Liver (tissue), 9 donors: ENCODE measurements around the gene RAD51B. TPM values are rescaled to one million over a fixed set of nuclear protein-coding genes. Genes with fewer than 3 reads are reported as not detected.

Experiments
- DNase-seq: peaks from one replicate; pipeline ENCODE4 v3.0.0-alpha.2; 2017; ENCODE audit warnings: low spot score
- H3K27ac ChIP-seq, 2 donors: one replicate each; pipeline ENCODE4 v1.7.0; 2013; ENCODE audit warnings: inconsistent platforms in 2 of 2, low read length in 2 of 2, control low read depth in 1 of 2, low read depth in 1 of 2, mild to moderate bottlenecking in 1 of 2
- H3K27me3 ChIP-seq, 4 donors: one replicate each; pipeline versions ENCODE4 v1.6.1 to v1.7.0; 2013; ENCODE audit warnings: low read length in 3 of 4, inconsistent platforms in 1 of 4, mild to moderate bottlenecking in 1 of 4, moderate library complexity in 1 of 4; ENCODE audit not compliant: control insufficient read depth in 4 of 4, insufficient read depth in 4 of 4
- H3K36me3 ChIP-seq, 4 donors: one replicate each; pipeline versions ENCODE4 v1.6.1 to v1.7.0; 2013; ENCODE audit warnings: low read length in 3 of 4, mild to moderate bottlenecking in 3 of 4, low read depth in 1 of 4, moderate library complexity in 1 of 4; ENCODE audit not compliant: control insufficient read depth in 4 of 4, insufficient read depth in 3 of 4
- H3K4me1 ChIP-seq, 4 donors: one replicate each; pipeline versions ENCODE4 v1.6.1 to v1.7.0; 2013; ENCODE audit warnings: low read length in 3 of 4, mild to moderate bottlenecking in 3 of 4, moderate library complexity in 1 of 4; ENCODE audit not compliant: control insufficient read depth in 4 of 4, insufficient read depth in 4 of 4
- H3K4me3 ChIP-seq, 3 donors: one replicate each; pipeline versions ENCODE4 v1.6.1 to v1.7.0; 2013; ENCODE audit warnings: low read length in 3 of 3, control low read depth in 1 of 3, low read depth in 1 of 3, mild to moderate bottlenecking in 1 of 3
- H3K9ac ChIP-seq, 2 donors: one replicate each; pipeline ENCODE4 v1.7.0; 2013; ENCODE audit warnings: low read length in 2 of 2, mild to moderate bottlenecking in 2 of 2, moderate library complexity in 2 of 2, control low read depth in 1 of 2, low read depth in 1 of 2
- H3K9me3 ChIP-seq, 4 donors: one replicate each; pipeline versions ENCODE4 v1.6.1 to v1.7.0; 2013; ENCODE audit warnings: low read length in 3 of 4; ENCODE audit not compliant: control insufficient read depth in 4 of 4
- ATF3 ChIP-seq: IDR thresholded peaks from 2 replicates; pipeline ENCODE4 v1.6.1; 2016; ENCODE audit warnings: antibody characterized with exemption
- EGR1 ChIP-seq, 2 donors: IDR thresholded peaks; 2 replicates each; pipeline ENCODE4 v1.6.1; 2016 to 2018; ENCODE audit warnings: antibody characterized with exemption in 2 of 2, low read depth in 2 of 2
- FOXA1 ChIP-seq: IDR thresholded peaks from 2 replicates; pipeline ENCODE4 v1.6.1; 2016; ENCODE audit warnings: antibody characterized with exemption
- FOXA2 ChIP-seq: IDR thresholded peaks from 2 replicates; pipeline ENCODE4 v1.6.1; 2016; ENCODE audit warnings: antibody characterized with exemption
- GABPA ChIP-seq, 2 donors: IDR thresholded peaks in 1 of 2; conservative IDR thresholded peaks in 1 of 2; 2 replicates each; pipeline ENCODE4 v1.6.1; 2016; ENCODE audit warnings: antibody characterized with exemption in 2 of 2, mild to moderate bottlenecking in 1 of 2, moderate library complexity in 1 of 2
- HNF4A ChIP-seq, 2 donors: conservative IDR thresholded peaks; 2 replicates each; pipeline ENCODE4 v1.6.1; 2016; ENCODE audit warnings: antibody characterized with exemption in 2 of 2, mild to moderate bottlenecking in 2 of 2
- HNF4G ChIP-seq: IDR thresholded peaks from 2 replicates; pipeline ENCODE4 v1.6.1; 2016; ENCODE audit warnings: antibody characterized with exemption
- JUND ChIP-seq, 2 donors: IDR thresholded peaks; 2 replicates each; pipeline ENCODE4 v1.6.1; 2016; ENCODE audit warnings: antibody characterized with exemption in 2 of 2
- MAX ChIP-seq: IDR thresholded peaks from 2 replicates; pipeline ENCODE4 v1.6.1; 2016; ENCODE audit warnings: antibody characterized with exemption
- NR2F2 ChIP-seq: IDR thresholded peaks from 2 replicates; pipeline ENCODE4 v1.6.1; 2016; ENCODE audit warnings: antibody characterized with exemption
- RAD21 ChIP-seq, 2 donors: IDR thresholded peaks; 2 replicates each; pipeline ENCODE4 v1.6.1; 2016; ENCODE audit warnings: antibody characterized with exemption in 2 of 2, mild to moderate bottlenecking in 2 of 2
- REST ChIP-seq: IDR thresholded peaks from 2 replicates; pipeline ENCODE4 v1.6.1; 2016; ENCODE audit warnings: antibody characterized with exemption, mild to moderate bottlenecking
- RXRA ChIP-seq, 2 donors: IDR thresholded peaks; 2 replicates each; pipeline ENCODE4 v1.6.1; 2017 to 2018; ENCODE audit warnings: antibody characterized with exemption in 2 of 2, mild to moderate bottlenecking in 1 of 2
- SP1 ChIP-seq: IDR thresholded peaks from 2 replicates; pipeline ENCODE4 v1.6.1; 2018; ENCODE audit warnings: antibody characterized with exemption, mild to moderate bottlenecking
- TAF1 ChIP-seq: conservative IDR thresholded peaks from 2 replicates; pipeline ENCODE4 v1.6.1; 2016; ENCODE audit warnings: antibody characterized with exemption, mild to moderate bottlenecking
- YY1 ChIP-seq: IDR thresholded peaks from 2 replicates; pipeline ENCODE4 v1.6.1; 2016; ENCODE audit warnings: antibody characterized with exemption, mild to moderate bottlenecking
- WGBS: extraction: QIAGEN DNeasy Blood & Tissue Kit; methylation state at CpG from one replicate; pipeline ENCODE4 v1.1.7; 2013; 5-methylcytosine and 5-hydroxymethylcytosine counted together
- polyA plus RNA-seq, 2 donors: library from polyadenylated mRNA; stranded (reverse) in 1 of 2; unstranded in 1 of 2; fragments of 200-250 nt in 1 of 2; fragments of >200 nt in 1 of 2; fragmentation: Nextera tagmentation in 1 of 2; extraction: Ambion mirVana in 1 of 2; gene quantifications; one replicate each; pipeline versions ENCODE4 v1.2.1 to v1.2.3, GENCODE V29; 2013 to 2015
- total RNA-seq, 2 donors: library from RNA; depleted of rRNA; stranded (reverse); fragments of >200 nt; gene quantifications; one replicate each; pipeline ENCODE4 v1.2.3, GENCODE V29; 2014
- TF ChIP-seq, protein P1 (sequence below): fragments of 150-350 bp; IDR thresholded peaks from 2 replicates; pipeline ENCODE4 v1.5.1; 2017; ENCODE audit warnings: improper control_type of control experiment, low read depth, low read length; ENCODE audit not compliant: missing input control
- donor health status: healthy.
- donor health status: healthy.
- donor health status: healthy.
- donor health status: healthy.
- donor health status: healthy.

Gene RAD51B
- total and polyA plus RNA-seq, 4 donors, result 0.81 to 12.9 (median 2.4) TPM

- peaks cover 7 to 40% (median 37%) of the 10 kb centered on the region in 4 donors for H3K4me1 ChIP-seq
- no peak overlapping the region for H3K4me3 ChIP-seq
- H3K27me3 ChIP-seq, result no peaks in the 10 kb centered on the region
- DNase-seq, result no peak
- no peak overlapping the region for H3K9ac ChIP-seq
- 43% methylated on average over 3 of the region's 3 CpGs for WGBS
- no peaks in the 10 kb centered on the region for H3K36me3 ChIP-seq
- TF ChIP-seq JUND (IDR thresholded peaks at IDR 0.05) (peak; percentile 28 to 76), RAD21 (IDR thresholded peaks at IDR 0.05) (peak in 1 of 2 donors; percentile 19), FOXA1 (no peak)
- H3K27ac ChIP-seq, result peak overlapping the region; percentile 82 to 94
- no peaks in the 10 kb centered on the region for H3K9me3 ChIP-seq
Measured at GRCh38 chr14:68249661-68250451, 430.3 kb downstream of the RAD51B start.

DNA sequence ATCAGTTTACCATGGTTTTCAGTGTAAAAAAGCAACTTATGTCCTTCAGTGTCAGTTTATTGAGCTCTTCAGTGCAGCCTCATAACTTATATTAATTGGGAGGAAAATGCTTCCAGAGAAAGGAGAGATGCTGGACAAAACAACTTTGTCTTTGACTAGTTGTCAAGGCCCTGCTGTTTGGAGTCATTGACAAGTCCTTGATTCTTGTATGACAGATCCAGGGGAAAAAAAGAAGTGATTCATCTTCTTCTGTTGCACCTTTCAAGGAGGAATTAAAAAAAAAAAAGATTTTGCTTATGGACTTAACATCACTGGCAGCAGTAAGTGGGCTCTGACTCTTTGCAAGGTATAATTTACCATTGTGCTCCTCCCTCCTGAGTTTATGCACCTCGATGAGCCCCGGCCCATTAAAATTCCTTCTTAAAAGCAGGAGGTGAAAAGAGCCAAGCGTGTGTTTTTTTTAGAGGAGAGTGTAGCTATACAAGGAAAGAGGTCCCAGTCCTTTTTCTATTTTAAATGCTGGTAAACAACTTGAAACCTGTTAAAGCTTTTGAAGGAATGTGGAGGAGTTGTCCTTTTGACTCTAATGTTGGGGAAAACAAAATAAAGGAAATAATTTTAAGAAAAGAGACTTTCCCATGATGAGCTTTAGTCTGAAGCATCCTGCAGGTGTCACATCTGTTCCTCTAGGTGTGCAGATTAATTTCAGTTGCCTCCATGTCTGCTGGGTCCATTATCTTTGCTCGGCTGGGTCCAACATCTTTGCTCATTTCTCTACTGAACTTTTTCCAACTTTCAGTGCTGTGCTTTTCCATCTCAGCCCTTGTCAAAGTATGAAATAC is 431.6 kb downstream of the RAD51B start:
- no peak for DNase-seq
- H3K9ac ChIP-seq, result no peak overlapping the region
- peaks cover 7 to 40% (median 37%) of the 10 kb centered on the region in 4 donors for H3K4me1 ChIP-seq
- 85% methylated on average over 4 of the region's 4 CpGs for WGBS
- TF ChIP-seq JUND (IDR thresholded peaks at IDR 0.05), result no peak
- TF ChIP-seq RXRA (IDR thresholded peaks at IDR 0.05), result no peak
- TF ChIP-seq FOXA2, result no peak
- peak; percentile 54 to 63 for TF ChIP-seq RAD21 (IDR thresholded peaks at IDR 0.05)
- no peak for TF ChIP-seq EGR1 (IDR thresholded peaks at IDR 0.05; ENCODE audit: low read depth in 2 of 2)
- TF ChIP-seq HNF4A (conservative IDR thresholded peaks at IDR 0.05), result peak in 1 of 2 donors; percentile 25
- TF ChIP-seq TAF1, result no peak
- H3K36me3 ChIP-seq, result no peaks in the 10 kb centered on the region
- H3K27ac ChIP-seq, result peak overlapping the region; percentile 16 to 94
- H3K4me3 ChIP-seq, result no peak overlapping the region
- no peaks in the 10 kb centered on the region for H3K9me3 ChIP-seq
- no peaks in the 10 kb centered on the region for H3K27me3 ChIP-seq

GRCh38 chr14:68251769-68252100 is 432.2 kb downstream of the RAD51B start:
- no peak for DNase-seq
- Histone ChIP-seq H3K4me1 (peaks cover 3 to 34% (median 33%) of the 10 kb centered on the region in 4 donors), H3K27ac (no peak overlapping the region), H3K27me3 (no peaks in the 10 kb centered on the region), H3K36me3 (no peaks in the 10 kb centered on the region), H3K9me3 (no peaks in the 10 kb centered on the region), H3K9ac (no peak overlapping the region), H3K4me3 (no peak overlapping the region)
- TF ChIP-seq TAF1 (no peak), HNF4A (conservative IDR thresholded peaks at IDR 0.05) (no peak), HNF4G (no peak), SP1 (no peak), YY1 (no peak), EGR1 (IDR thresholded peaks at IDR 0.05; ENCODE audit: low read depth in 2 of 2) (no peak), JUND (IDR thresholded peaks at IDR 0.05) (no peak), MAX (no peak), ATF3 (no peak), NR2F2 (no peak), GABPA (IDR thresholded peaks at IDR 0.05 in 1 of 2, conservative IDR thresholded peaks at IDR 0.05 in 1 of 2) (no peak), FOXA2 (no peak), RXRA (IDR thresholded peaks at IDR 0.05) (no peak), RAD21 (IDR thresholded peaks at IDR 0.05) (no peak), REST (no peak)
- TF ChIP-seq, protein P1, sequence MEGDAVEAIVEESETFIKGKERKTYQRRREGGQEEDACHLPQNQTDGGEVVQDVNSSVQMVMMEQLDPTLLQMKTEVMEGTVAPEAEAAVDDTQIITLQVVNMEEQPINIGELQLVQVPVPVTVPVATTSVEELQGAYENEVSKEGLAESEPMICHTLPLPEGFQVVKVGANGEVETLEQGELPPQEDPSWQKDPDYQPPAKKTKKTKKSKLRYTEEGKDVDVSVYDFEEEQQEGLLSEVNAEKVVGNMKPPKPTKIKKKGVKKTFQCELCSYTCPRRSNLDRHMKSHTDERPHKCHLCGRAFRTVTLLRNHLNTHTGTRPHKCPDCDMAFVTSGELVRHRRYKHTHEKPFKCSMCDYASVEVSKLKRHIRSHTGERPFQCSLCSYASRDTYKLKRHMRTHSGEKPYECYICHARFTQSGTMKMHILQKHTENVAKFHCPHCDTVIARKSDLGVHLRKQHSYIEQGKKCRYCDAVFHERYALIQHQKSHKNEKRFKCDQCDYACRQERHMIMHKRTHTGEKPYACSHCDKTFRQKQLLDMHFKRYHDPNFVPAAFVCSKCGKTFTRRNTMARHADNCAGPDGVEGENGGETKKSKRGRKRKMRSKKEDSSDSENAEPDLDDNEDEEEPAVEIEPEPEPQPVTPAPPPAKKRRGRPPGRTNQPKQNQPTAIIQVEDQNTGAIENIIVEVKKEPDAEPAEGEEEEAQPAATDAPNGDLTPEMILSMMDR, result no peak
- 82% methylated on average over 1 of the region's 1 CpG for WGBS
